Measurements from ENCODE around the gene CCDC160.
"Not testable (repeated sequence)": the region's sequence is repeated elsewhere in the genome, so short reads cannot be mapped to it uniquely, and the experiment has no call there.

The CCDC160 gene

GRCh38 chrX:134236626-134237614 is at the start of gene CCDC160:
Gene CCDC160 (plus strand): TSS chrX:134237182. CDS start chrX:134244801, 7,619 bp downstream.
- DNase-seq = peak; percentile 72

DNA sequence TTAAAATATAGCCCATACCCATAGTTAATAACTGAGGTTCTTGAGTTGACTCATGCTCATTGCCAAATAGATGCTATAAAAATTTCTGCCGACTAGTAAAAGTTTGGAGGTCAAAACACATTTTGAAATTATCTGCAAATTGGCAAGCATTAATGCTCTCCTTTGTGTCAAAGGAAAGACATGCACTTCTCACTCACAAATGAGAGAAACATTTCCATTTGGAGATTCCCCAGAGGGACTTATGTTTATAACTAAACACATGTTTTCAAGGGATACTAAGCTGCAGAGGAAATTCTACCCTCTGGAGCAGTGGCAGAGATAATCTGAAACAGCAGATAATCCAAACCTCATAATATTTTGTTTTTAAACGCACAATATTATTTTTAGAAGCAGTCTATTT is 45.7 kb upstream of the CCDC160 start:
- no peak for DNase-seq

GRCh38 chrX:134194915-134195314 is 42.1 kb upstream of the CCDC160 start:
- DNase-seq = no peak

DNA sequence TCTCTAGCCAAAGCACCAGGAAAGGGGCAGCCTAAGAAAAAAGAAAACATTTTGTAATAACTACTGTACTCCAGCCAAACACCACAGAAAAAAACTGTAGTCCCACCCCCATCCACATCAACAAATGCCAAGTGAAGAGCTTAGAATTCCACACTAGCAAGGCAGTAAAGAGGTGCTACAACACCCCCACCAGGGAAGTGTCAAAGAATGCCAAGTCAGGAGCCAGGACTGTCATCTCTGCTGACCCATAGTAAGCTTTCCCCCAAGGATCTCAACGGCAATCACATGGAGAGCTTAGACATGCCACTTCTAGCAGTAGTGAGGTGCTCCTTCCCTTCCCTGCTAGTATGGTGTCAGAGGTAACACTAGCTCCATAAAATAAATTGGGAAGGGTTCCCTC is 34.4 kb upstream of the CCDC160 start:
- no peak for DNase-seq

GRCh38 chrX:134206221-134206620 is 30.8 kb upstream of the CCDC160 start:
- DNase-seq = no peak

GRCh38 chrX:134210465-134210864 is 26.5 kb upstream of the CCDC160 start:
- no peak for DNase-seq

DNA sequence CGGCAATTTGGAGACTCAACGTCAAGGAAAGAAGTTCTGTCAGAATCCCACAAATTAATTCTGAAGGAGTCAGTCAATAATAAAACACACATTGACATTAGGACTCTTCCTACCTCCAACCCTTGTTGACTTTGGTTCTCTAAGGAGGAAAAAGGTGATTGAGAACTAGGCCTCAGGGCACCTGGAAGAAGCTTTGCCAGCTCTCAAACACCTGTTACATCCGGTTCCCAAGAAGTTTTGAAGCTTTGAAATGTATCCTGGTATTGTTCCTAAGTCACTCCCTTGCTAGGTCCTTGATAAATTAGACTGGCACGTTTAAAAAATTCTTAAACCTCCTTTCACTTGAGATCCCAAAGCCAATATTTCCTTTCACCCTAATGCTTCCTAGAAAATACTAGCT is 1.7 kb upstream of the CCDC160 start:
- DNase-seq = no peak

DNA sequence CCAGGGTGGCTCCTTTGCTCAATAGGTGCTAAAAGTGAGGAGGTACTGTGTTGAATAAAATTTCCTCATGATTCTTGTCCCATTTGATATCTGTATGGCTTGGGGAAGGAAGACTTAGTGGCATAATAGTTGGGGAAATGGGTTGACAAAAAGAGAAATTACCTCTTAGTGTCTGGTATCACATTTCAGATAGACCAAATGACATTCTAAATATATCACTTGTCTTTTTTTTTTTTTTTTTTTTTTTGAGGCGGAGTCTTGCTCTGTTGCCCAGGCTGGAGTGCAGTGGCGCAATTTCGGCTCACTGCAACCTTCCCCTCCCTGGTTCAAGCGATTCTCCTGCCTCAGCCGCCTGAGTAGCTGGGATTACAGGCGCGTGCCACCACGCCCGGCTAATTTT is 1.2 kb downstream of the CCDC160 start:
- DNase-seq = not testable (repeated sequence)

DNA sequence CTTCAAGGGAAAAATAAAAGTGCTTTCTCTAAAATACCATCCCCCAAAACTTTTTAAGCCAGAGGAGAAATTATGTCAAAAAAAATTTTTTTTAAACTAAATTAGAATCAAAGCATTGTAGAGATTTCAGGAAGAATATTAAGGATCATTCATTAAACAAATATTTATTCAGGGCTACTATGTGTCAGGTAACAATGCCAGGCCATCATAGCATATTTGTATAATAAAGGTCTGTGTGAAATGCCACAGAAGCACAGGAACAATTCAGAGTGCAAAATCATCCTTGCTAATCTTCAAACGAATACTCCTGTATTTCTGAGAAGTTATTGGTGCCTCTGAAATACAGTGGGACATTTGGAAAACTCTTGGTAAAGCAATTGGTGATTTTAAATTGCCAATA is 2.0 kb downstream of the CCDC160 start:
- peak; percentile 36 for DNase-seq

- DNase-seq = no peak
Observed at GRCh38 chrX:134240209-134240608, 3.2 kb downstream of the CCDC160 start.

DNA sequence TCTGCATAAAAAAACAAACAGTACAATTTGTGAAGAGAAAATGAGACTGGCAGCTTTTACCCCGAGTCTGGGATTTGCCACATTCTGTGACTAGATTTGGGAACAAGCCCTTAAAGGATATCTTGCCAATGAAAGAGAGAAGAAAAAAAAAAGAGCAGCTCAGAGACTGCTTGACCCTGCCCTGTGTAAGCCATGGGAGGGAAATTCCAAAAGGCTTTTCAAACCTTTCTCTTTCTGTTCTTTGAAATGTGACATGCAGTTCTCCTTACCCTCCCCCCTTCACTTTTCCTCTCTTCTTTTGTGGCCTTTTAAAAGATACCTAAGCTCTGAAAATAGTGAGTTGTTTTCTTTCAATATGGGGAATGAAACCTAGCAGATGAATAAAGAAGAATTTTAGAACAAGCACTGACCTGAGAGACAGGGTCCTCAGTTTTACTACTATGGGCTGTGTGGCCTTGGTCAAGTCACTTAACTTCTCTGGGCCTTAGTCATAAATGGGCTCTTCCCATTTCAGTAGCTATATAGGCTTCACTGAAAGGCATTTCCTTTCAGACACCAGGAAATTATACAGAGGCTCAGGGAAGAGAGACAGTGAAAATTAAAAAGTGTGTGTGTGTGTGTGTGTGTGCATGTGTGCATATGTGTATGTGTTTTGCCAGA is 5.1 kb downstream of the CCDC160 start:
- DNase-seq = no peak

GRCh38 chrX:134244043-134244442 is 7.1 kb downstream of the CCDC160 start:
- no peak for DNase-seq

GRCh38 chrX:134246282-134246681 is 9.3 kb downstream of the CCDC160 start:
- no peak for DNase-seq

DNA sequence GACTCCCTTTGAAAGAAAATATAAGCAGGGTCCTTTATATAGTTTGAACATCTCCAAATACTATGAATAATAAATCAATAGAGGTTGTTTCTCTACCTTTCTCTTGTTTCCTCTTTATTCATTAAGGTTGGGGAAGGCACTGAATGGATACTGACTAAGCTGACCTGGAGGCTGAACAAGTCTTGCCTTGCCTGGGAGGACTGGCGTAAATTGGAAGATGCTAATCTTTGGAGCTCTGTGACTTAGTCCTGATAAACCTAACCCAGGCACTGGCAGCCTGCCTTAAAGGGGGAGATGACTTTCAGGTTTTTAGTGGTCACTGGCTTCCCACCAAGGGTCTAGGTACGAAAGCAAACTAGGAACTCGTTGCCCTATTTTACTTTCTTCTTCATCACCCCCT is 10.5 kb downstream of the CCDC160 start:
- DNase-seq = no peak

DNA sequence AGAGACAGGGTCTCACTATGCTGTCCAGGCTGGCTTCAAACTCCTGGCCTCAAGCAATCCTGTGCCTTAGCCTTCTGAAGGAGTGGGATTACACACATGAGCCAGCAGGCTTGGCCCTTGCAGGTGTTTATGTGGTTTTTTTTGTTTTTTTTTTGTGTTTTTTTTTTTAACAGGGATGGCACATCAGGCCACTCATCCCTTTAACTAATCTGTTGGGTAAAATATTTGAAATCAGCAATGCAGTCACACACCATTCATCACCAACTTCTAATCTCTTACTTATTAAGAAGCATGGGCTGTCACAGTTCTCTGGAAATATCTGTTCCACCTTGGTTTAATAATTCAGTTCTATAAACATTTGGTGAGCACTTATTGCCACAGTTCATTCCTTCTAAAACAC is 12.3 kb downstream of the CCDC160 start:
- no peak for DNase-seq

DNA sequence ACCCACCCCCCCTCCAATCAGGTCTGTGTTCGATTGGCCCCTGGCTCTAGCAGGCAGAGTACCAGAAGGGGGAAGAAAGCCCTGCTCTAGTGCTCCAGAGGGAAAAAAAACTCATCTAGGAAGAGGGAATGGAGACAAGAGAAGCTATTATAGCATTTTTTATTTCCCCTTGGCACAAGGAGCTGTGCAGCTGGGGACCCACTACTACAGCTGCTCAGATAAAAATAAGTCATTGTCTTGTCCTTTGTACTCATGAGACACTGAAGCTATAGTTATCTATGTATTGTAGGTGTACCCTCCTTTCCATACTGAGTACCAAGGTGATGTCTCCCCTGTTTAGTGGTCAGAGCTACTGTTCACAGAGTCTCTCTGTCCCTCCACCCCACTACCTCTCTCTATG is 14.3 kb downstream of the CCDC160 start:
- DNase-seq = no peak

DNA sequence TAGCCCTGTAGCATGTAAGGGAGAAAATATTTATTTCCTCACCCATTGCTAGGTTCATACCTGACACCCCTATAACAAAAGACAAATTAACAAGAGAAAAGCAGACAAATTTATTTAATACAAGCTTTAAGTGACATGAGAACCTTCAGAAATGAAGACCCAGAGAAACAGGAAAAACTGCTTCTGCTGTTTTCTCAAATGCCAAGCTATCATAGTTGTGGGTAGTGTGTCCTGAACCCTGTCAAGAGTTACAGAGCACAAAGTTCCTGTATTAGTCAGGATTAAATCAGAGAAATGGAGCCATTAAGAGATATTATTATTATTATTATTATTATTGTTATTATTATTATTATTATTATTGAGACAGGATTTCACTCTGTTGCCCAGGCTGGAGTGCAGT is 17.5 kb downstream of the CCDC160 start:
- peak; percentile 17 for DNase-seq

DNA sequence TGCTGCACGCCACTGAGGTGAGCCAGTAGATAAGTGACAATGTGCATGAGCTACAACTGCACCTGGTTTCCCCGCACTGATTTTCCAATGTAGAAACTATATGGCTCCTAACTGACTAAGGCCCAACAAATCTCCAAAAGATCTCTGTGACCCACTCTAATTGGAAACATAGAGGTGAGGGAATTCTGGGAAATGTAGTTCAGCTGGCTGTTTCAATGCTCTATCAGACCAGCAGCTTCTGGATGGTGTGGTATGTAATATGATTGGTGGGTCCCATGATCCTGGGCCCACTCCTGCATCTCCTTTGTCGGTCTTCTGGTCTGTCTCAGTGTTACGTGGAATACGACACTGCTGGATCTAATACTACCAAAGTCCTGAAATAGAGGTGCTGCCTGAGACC is 18.6 kb downstream of the CCDC160 start:
- peak; percentile 4 for DNase-seq

DNA sequence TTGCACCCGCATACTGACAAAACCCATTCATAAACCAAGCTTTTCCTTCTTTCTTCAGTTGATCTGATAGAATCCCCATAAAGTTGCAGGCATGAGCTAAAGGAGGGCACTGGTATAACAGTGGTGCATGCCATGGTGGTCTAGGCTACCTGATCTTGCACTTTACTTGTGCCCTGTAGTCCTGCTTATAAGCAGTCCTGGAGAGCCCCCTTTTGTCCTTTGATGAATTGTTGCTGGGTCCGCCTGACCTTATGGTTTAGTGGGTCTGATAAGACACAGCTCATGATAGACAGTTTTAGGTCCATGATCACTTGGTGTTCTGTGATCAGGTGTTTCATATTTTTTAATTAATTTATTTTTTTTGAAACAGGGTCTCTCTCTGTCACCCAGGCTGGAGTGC is 19.7 kb downstream of the CCDC160 start:
- no peak for DNase-seq

GRCh38 chrX:134258202-134258601 is 21.2 kb downstream of the CCDC160 start:
- DNase-seq = no peak

DNA sequence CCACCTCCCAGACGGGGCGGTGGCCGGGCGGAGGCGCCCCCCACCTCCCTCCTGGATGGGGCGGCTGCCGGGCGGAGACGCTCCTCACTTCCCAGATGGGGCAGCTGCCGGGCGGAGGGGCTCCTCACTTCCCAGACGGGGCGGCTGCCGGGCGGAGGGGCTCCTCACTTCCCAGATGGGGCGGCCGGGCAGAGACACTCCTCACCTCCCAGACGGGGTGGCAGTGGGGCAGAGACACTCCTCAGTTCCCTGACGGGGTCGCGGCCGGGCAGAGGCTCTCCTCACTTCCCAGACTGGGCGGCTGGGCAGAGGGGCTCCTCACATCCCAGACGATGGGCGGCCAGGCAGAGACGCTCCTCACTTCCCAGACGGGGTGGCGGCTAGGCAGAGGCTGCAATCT is 49.0 kb downstream of the CCDC160 start:
- DNase-seq = not testable (repeated sequence)

GRCh38 chrX:134287346-134287745 is 50.4 kb downstream of the CCDC160 start:
- no peak for DNase-seq

DNA sequence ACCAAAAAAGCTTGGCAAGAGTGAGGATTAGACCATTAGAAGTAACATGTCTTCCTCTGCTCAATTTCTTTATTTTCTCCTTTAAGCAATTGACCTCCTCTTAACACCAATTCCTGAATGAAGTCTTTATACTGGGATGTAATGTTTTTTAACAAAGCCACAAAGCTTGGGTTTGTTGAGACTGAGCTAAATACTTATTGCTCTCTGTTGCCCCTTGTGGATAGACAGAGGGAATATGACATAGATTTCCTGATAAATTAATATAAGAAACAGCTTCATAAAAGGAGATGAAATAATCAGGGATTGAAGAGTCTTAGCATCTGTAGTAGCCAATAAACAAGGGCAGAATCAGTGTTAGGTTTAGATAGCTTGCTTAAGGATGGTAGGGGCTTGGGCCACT is 57.6 kb downstream of the CCDC160 start:
- peak; percentile 33 for DNase-seq
